Kidney (tissue), 14 donors: ENCODE results near the gene GSTM4. TPM values are rescaled to one million over a fixed set of nuclear protein-coding genes. Genes with fewer than 3 reads are reported as not detected.

Experiments
- DNase-seq, 5 donors: peaks; one replicate each; pipeline ENCODE4 v3.0.0-alpha.2; 2013 to 2020
- FAIRE-seq: peaks from 2 replicates; lab custom pipeline; 2012; peaks lifted over from hg19 to GRCh38; lab: Jason Lieb, UNC
- H3K27ac ChIP-seq, 2 donors: one replicate each; pipeline ENCODE4 v1.7.0; 2013; ENCODE audit warnings: low read depth in 2 of 2, low read length in 2 of 2, inconsistent platforms in 1 of 2
- H3K27me3 ChIP-seq: one replicate; pipeline ENCODE4 v1.7.1; 2013; ENCODE audit warnings: low read length, inconsistent platforms; ENCODE audit not compliant: control insufficient read depth, insufficient read depth
- H3K36me3 ChIP-seq, 3 donors: one replicate each; pipeline versions ENCODE4 v1.7.0 to v1.7.1; 2013; ENCODE audit warnings: low read length in 3 of 3, control low read depth in 1 of 3, inconsistent platforms in 1 of 3; ENCODE audit not compliant: insufficient read depth in 3 of 3, control insufficient read depth in 2 of 3
- H3K4me1 ChIP-seq, 3 donors: one replicate each; pipeline versions ENCODE4 v1.7.0 to v1.7.1; 2013; ENCODE audit warnings: low read length in 3 of 3, inconsistent platforms in 1 of 3, low read depth in 1 of 3; ENCODE audit not compliant: control insufficient read depth in 2 of 3, insufficient read depth in 2 of 3
- H3K4me3 ChIP-seq, 3 donors: one replicate each; pipeline versions ENCODE4 v1.7.0 to v1.8.1; 2013; ENCODE audit warnings: low read length in 3 of 3, control low read depth in 1 of 3, inconsistent platforms in 1 of 3
- H3K9ac ChIP-seq, 3 donors: one replicate each; pipeline versions ENCODE4 v1.7.0 to v1.7.1; 2013; ENCODE audit warnings: low read length in 3 of 3, control low read depth in 1 of 3, inconsistent platforms in 1 of 3
- H3K9me3 ChIP-seq, 3 donors: one replicate each; pipeline versions ENCODE4 v1.7.0 to v1.7.1; 2013; ENCODE audit warnings: low read length in 3 of 3, control low read depth in 1 of 3, inconsistent platforms in 1 of 3; ENCODE audit not compliant: control insufficient read depth in 2 of 3, insufficient read depth in 1 of 3
- intact Hi-C: fragments of 100-400 bp; cut with DNase I; formaldehyde crosslinking; loops from one replicate; pipeline ENCODE4 v1.11.1; 2022
- polyA plus RNA-seq: library from polyadenylated mRNA; stranded (reverse); fragments of 350-450 nt; fragmentation: Illumina TruSeq; extraction: RNeasy Lipid Tissue Mini Kit (QIAGEN cat#74804); gene quantifications from one replicate; pipeline ENCODE4 v1.2.3, GENCODE V29; 2014; ENCODE audit warnings: low read depth, low replicate concordance; ENCODE audit not compliant: insufficient read depth
- total RNA-seq: library from RNA; stranded (reverse); fragmentation: NEBNext Ultra II Directional; extraction: Animal tissue kit (Norgen Biotek cat#: 25700); gene quantifications from one replicate; pipeline ENCODE4 v1.2.1, GENCODE V29; 2021
- TF ChIP-seq, protein P1 (sequence below): IDR thresholded peaks from 3 replicates; pipeline ENCODE4 v1.5.1; 2012; ENCODE audit warnings: mild to moderate bottlenecking, moderate library complexity, borderline replicate concordance; ENCODE audit not compliant: insufficient read depth; ENCODE audit errors: extremely low read depth
- donor health status: control.
- donor health status: control.
- donor health status: control.
- donor health status: control.
- donor health status: control.
- donor health status: DM: yes; HTN: yes; CAD: no.
- donor health status: Normal renal cell carcinoma (clear cell type).

Gene GSTM4
- total and polyA plus RNA-seq, 2 donors from 2014 or later: 34.0 to 117 TPM

DNA sequence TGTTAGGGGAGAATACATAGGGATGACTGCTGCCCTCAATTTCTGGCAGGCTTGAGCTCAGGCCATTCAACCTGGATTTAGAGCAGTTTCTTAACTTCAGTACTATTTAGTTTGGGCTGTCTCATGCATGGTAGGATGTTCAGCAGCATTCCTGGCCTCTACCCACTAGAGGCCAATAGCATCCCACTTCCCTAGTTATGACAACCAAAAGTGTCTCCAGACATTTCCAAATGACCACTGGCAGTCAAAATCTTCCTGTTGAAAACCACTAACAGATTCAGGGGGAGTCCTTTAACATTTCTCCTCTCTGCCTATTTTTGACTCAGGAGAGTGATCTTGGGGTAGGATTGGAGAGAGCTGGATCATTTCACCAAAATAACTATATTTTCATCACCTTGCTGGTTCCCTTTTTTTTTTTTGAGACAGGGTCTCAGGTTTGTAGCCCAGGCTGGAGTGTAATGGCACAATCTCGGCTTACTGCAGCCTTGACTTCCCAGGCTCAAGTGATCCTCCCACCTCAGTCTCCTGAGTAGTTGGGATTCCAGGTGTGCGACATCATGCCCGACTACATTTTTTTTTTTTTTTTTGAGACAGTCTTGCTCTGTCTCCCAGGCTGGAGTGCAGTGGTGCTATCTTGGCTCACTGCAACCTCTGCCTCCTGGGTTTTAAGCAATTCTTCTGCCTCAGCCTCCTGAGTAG, 45.1 kb upstream of the GSTM4 start:
- Histone ChIP-seq H3K4me3 (no peak overlapping the region), H3K4me1 (peaks cover 0 to 4% (median 2%) of the 10 kb centered on the region in 3 donors), H3K9me3 (no peaks in the 10 kb centered on the region), H3K36me3 (no peaks in the 10 kb centered on the region), H3K27ac (no peak overlapping the region), H3K27me3 (no peaks in the 10 kb centered on the region), H3K9ac (no peak overlapping the region)
- DNase-seq (no peak), FAIRE-seq (no peak)
- TF ChIP-seq, protein P1, sequence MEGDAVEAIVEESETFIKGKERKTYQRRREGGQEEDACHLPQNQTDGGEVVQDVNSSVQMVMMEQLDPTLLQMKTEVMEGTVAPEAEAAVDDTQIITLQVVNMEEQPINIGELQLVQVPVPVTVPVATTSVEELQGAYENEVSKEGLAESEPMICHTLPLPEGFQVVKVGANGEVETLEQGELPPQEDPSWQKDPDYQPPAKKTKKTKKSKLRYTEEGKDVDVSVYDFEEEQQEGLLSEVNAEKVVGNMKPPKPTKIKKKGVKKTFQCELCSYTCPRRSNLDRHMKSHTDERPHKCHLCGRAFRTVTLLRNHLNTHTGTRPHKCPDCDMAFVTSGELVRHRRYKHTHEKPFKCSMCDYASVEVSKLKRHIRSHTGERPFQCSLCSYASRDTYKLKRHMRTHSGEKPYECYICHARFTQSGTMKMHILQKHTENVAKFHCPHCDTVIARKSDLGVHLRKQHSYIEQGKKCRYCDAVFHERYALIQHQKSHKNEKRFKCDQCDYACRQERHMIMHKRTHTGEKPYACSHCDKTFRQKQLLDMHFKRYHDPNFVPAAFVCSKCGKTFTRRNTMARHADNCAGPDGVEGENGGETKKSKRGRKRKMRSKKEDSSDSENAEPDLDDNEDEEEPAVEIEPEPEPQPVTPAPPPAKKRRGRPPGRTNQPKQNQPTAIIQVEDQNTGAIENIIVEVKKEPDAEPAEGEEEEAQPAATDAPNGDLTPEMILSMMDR: no peak
- intact Hi-C loops: no loop called here

GRCh38 chr1:109611308-109611990, 44.5 kb upstream of the GSTM4 start:
- Histone ChIP-seq H3K9me3 (no peaks in the 10 kb centered on the region), H3K4me3 (no peak overlapping the region), H3K9ac (no peak overlapping the region), H3K27me3 (no peaks in the 10 kb centered on the region), H3K36me3 (no peaks in the 10 kb centered on the region), H3K27ac (no peak overlapping the region), H3K4me1 (peaks cover 0 to 4% (median 2%) of the 10 kb centered on the region in 3 donors)
- TF ChIP-seq, protein P1: no peak
- no peak for DNase-seq
- intact Hi-C loops: no loop called here
- no peak for FAIRE-seq

DNA sequence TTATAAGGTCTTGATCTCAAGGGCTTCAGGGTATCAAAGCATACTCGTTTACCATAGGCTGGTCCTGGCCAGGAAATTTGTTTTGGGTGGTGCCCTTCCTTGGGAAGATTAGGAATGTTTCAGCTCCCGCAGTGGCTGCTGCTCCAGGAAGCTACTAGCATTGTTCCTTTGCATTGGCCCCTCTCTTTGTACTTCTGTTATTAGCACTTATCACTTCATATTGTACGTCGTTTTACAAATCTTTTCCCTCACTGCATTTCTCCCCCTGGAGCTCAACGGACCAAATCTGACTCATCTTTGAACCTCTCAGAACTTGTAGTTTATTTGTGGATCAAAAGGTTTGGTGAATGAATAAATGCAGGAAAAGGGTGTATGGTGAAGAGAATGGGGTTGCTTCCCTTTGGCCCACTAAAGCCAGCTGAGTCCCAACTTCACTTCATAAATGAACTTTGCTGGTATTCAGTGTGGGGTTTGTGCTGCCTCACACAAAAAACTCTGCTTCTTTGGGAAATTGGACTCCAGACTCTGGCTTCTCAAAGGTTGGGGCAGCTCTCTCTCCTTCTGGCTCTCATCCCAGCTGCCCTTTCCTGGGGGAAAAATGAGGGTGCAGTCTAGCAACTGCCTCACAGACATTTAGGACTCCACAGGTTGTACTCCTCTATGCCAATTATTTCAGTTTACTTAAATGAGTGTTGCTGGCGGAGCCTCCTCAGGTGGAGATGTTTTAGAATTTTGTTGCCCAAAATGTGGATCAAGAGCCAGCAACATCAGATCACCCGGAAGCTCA, 42.3 kb upstream of the GSTM4 start:
- no peak for DNase-seq
- intact Hi-C loops: no loop called here
- FAIRE-seq: no peak
- H3K9me3 ChIP-seq: no peaks in the 10 kb centered on the region
- peaks cover 0 to 4% (median 2%) of the 10 kb centered on the region in 3 donors for H3K4me1 ChIP-seq
- no peak overlapping the region for H3K27ac ChIP-seq
- H3K9ac ChIP-seq: no peak overlapping the region
- H3K27me3 ChIP-seq: no peaks in the 10 kb centered on the region
- TF ChIP-seq, protein P1: no peak
- H3K36me3 ChIP-seq: no peaks in the 10 kb centered on the region
- no peak overlapping the region for H3K4me3 ChIP-seq
